Parathyroid adenoma (tissue), 2 donors: Measurements from ENCODE around the gene PCDHGA1.

Experiments
- H2AFZ ChIP-seq: fragments of 300-600 bp; sonication (generic); one replicate; pipeline ENCODE4 v1.7.0; 2017; ENCODE audit warnings: antibody characterized with exemption, mild to moderate bottlenecking
- H3K27ac ChIP-seq: fragments of 300-600 bp; sonication (generic); one replicate; pipeline ENCODE4 v1.7.0; 2017
- H3K27me3 ChIP-seq: fragments of 300-600 bp; sonication (generic); one replicate; pipeline ENCODE4 v1.7.0; 2017; ENCODE audit warnings: low read length; ENCODE audit not compliant: control insufficient read depth, insufficient read depth
- H3K36me3 ChIP-seq: fragments of 300-600 bp; sonication (generic); one replicate; pipeline ENCODE4 v1.7.0; 2017; ENCODE audit warnings: low read length; ENCODE audit not compliant: control insufficient read depth, insufficient read depth
- H3K4me1 ChIP-seq: fragments of 300-600 bp; sonication (generic); one replicate; pipeline ENCODE4 v1.7.0; 2017; ENCODE audit warnings: control low read depth
- H3K4me2 ChIP-seq: fragments of 300-600 bp; sonication (generic); one replicate; pipeline ENCODE4 v1.7.0; 2017; ENCODE audit warnings: low read length
- H3K4me3 ChIP-seq: fragments of 300-600 bp; sonication (generic); one replicate; pipeline ENCODE4 v1.7.0; 2017; ENCODE audit warnings: low read depth, low read length
- H3K79me2 ChIP-seq: fragments of 300-600 bp; sonication (generic); one replicate; pipeline ENCODE4 v1.7.0; 2017; ENCODE audit warnings: control low read depth
- H3K9ac ChIP-seq: fragments of 300-600 bp; sonication (generic); one replicate; pipeline ENCODE4 v1.7.0; 2017; ENCODE audit warnings: mild to moderate bottlenecking
- H3K9me3 ChIP-seq: fragments of 300-600 bp; sonication (generic); one replicate; pipeline ENCODE4 v1.7.0; 2017; ENCODE audit warnings: low read length; ENCODE audit not compliant: control insufficient read depth
- TF ChIP-seq, protein P1 (sequence below): fragments of 300-600 bp; sonication (generic); IDR thresholded peaks from one replicate; pipeline ENCODE4 v1.7.0; 2017; ENCODE audit warnings: antibody characterized with exemption, mild to moderate bottlenecking
- donor health status: primary hyperparathyroidism.

Gene PCDHGA1

DNA sequence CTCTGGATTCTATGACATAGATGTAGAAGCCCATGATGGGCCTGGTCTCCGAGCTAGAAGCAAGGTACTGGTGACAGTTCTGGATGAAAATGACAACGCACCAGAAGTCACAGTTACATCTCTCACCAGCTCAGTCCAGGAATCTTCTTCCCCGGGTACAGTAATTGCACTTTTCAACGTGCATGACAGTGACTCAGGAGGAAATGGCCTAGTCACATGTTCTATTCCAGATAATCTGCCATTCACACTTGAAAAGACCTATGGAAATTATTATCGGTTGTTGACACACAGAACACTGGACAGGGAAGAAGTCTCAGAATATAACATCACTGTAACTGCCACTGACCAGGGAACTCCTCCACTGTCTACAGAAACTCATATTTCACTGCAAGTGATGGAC lies 25.8 kb downstream of the PCDHGA1 start:
- Histone ChIP-seq H3K27me3 (no peaks in the 10 kb centered on the region), H3K4me3 (no peak overlapping the region), H3K4me1 (no peaks in the 10 kb centered on the region), H3K9ac (no peak overlapping the region), H3K27ac (no peak overlapping the region), H2AFZ (no peak overlapping the region), H3K79me2 (no peaks in the 10 kb centered on the region), H3K9me3 (peaks cover 5% of the 10 kb centered on the region), H3K36me3 (peaks cover 5% of the 10 kb centered on the region), H3K4me2 (no peak overlapping the region)
- TF ChIP-seq, protein P1, sequence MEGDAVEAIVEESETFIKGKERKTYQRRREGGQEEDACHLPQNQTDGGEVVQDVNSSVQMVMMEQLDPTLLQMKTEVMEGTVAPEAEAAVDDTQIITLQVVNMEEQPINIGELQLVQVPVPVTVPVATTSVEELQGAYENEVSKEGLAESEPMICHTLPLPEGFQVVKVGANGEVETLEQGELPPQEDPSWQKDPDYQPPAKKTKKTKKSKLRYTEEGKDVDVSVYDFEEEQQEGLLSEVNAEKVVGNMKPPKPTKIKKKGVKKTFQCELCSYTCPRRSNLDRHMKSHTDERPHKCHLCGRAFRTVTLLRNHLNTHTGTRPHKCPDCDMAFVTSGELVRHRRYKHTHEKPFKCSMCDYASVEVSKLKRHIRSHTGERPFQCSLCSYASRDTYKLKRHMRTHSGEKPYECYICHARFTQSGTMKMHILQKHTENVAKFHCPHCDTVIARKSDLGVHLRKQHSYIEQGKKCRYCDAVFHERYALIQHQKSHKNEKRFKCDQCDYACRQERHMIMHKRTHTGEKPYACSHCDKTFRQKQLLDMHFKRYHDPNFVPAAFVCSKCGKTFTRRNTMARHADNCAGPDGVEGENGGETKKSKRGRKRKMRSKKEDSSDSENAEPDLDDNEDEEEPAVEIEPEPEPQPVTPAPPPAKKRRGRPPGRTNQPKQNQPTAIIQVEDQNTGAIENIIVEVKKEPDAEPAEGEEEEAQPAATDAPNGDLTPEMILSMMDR = no peak

DNA sequence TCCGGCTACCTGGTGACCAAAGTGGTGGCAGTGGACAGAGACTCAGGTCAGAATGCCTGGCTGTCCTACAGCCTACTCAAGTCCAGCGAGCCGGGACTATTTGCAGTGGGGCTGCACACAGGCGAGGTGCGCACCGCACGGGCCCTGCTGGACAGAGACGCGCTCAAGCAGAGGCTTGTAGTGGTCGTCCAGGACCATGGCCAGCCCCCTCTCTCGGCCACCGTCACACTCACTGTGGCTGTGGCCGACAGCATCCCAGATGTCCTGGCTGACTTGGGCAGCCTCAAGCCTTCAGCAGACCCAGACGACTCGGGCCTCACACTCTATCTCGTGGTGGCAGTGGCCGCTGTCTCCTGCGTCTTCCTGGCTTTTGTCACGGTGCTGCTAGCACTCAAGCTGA lies 26.6 kb downstream of the PCDHGA1 start:
- peaks cover 5% of the 10 kb centered on the region for H3K9me3 ChIP-seq

DNA sequence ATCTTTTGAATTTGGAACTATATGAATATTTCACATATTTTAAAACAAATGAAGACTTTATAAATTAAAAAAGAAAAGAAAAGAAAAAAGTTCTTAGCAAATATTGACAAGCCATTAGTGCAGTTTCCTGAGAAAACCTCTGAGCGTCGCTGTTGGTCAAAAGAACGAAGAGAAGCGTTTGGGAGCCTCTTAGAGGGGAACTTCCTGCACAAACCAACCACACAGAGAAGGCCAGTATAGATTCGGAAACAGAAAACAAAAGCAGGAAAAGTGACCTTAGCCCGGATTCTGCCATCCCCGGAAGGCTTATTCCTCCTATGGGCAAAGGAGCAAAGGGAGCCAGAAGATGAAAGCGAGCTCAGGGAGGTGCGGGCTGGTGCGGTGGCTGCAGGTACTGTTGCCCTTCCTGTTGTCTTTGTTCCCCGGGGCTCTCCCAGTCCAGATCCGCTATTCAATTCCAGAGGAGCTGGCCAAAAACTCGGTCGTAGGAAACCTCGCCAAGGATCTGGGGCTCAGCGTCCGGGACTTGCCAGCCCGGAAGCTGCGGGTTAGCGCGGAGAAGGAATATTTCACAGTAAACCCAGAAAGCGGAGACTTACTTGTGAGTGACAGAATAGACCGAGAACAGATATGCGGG lies 29.6 kb downstream of the PCDHGA1 start, which contains the start of gene PCDHGB2:
TSS of gene PCDHGB2 (plus strand) at position 205 of the 637 bp plus-strand sequence. CDS start at position 347, 142 bp downstream.
- Histone ChIP-seq H3K36me3 (peaks cover 7% of the 10 kb centered on the region), H3K9me3 (peaks cover 5% of the 10 kb centered on the region), H3K79me2 (no peaks in the 10 kb centered on the region), H3K9ac (no peak within 1 kb of the TSS), H3K27me3 (no peaks in the 10 kb centered on the region), H3K4me2 (no peak within 1 kb of the TSS), H3K4me3 (no peak within 1 kb of the TSS), H3K4me1 (no peaks in the 10 kb centered on the region), H3K27ac (peak within 1 kb of the TSS; percentile 43), H2AFZ (no peak within 1 kb of the TSS)
- TF ChIP-seq, protein P1 = no peak

More for the DNA sequence above, 26.6 kb downstream of the PCDHGA1 start:
- H3K4me3 ChIP-seq = no peak overlapping the region
- TF ChIP-seq, protein P1 = no peak
- no peaks in the 10 kb centered on the region for H3K79me2 ChIP-seq
- no peaks in the 10 kb centered on the region for H3K4me1 ChIP-seq
- H2AFZ ChIP-seq = no peak overlapping the region
- no peak overlapping the region for H3K4me2 ChIP-seq
- peaks cover 5% of the 10 kb centered on the region for H3K36me3 ChIP-seq
- H3K9ac ChIP-seq = no peak overlapping the region
- no peak overlapping the region for H3K27ac ChIP-seq
- H3K27me3 ChIP-seq = no peaks in the 10 kb centered on the region

DNA sequence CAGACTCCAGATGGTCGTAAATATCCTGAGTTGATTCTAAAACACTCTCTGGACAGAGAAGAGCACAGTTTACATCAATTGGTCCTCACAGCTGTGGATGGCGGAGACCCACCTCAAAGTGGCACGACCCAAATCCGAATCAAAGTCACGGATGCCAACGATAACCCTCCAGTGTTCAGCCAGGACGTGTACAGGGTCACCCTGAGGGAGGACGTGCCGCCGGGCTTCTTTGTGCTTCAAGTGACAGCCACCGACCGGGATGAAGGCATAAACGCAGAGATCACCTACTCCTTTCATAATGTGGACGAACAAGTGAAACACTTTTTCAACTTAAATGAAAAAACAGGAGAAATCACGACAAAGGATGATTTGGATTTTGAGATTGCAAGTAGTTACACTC lies 30.4 kb downstream of the PCDHGA1 start:
- H3K36me3 ChIP-seq = peaks cover 7% of the 10 kb centered on the region
- no peaks in the 10 kb centered on the region for H3K27me3 ChIP-seq
- H3K27ac ChIP-seq = no peak overlapping the region
- H3K4me1 ChIP-seq = no peaks in the 10 kb centered on the region
- no peaks in the 10 kb centered on the region for H3K79me2 ChIP-seq
- H3K4me2 ChIP-seq = no peak overlapping the region
- peaks cover 5% of the 10 kb centered on the region for H3K9me3 ChIP-seq
- H3K9ac ChIP-seq = no peak overlapping the region
- no peak overlapping the region for H3K4me3 ChIP-seq
- TF ChIP-seq, protein P1 = no peak
- H2AFZ ChIP-seq = no peak overlapping the region

DNA sequence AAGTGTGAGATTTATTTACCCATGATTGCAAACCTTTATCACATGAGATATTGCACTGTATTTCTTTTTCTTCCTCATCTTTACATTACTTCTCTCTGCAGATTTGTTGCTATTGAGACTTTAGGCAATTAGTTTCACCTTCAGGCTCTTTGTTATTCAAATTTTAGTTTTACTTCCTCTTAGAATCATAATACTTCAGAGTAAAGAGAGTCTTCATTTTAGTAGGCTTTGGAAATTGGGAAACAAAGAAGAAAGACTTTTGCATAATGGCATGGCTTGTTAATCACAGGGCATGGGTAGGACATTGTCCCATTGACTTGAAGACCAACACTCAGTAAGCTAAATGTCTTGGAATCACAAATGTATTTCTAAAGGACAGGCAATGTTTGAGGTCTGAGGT lies 32.4 kb downstream of the PCDHGA1 start:
- Histone ChIP-seq H3K9ac (no peak overlapping the region), H3K79me2 (no peaks in the 10 kb centered on the region), H3K27me3 (no peaks in the 10 kb centered on the region), H3K36me3 (peaks cover 2% of the 10 kb centered on the region), H2AFZ (no peak overlapping the region), H3K9me3 (no peaks in the 10 kb centered on the region), H3K4me2 (no peak overlapping the region), H3K27ac (no peak overlapping the region), H3K4me3 (no peak overlapping the region), H3K4me1 (no peaks in the 10 kb centered on the region)
- TF ChIP-seq, protein P1 = no peak
